Thoracic aorta (tissue), 2 donors: ENCODE results near the gene CCDC33. TPM values are rescaled to one million over a fixed set of nuclear protein-coding genes. Genes with fewer than 3 reads are reported as not detected.

Experiments used
- ATAC-seq: fragments of 150-250 bp; one replicate; pipeline ENCODE4 v1.8.0; 2017; ENCODE audit warnings: low read depth; ENCODE audit not compliant: insufficient number of reproducible peaks, low FRiP score
- DNase-seq: peaks from one replicate; pipeline ENCODE4 v3.0.0-alpha.2; 2020; ENCODE audit warnings: low spot score
- H3K27ac ChIP-seq, 2 donors: fragments of 200-600 bp; sonication (generic); 1 replicate in 1 of 2; 2 replicates in 1 of 2; pipeline ENCODE4 v1.5.1; 2016; ENCODE audit warnings: mild to moderate bottlenecking in 2 of 2, moderate library complexity in 2 of 2
- H3K27me3 ChIP-seq: fragments of 200-600 bp; sonication (generic); replicated peaks from 2 replicates; pipeline ENCODE4 v1.6.0; 2016; ENCODE audit warnings: mild to moderate bottlenecking; ENCODE audit not compliant: insufficient read depth
- H3K36me3 ChIP-seq: fragments of 200-600 bp; sonication (generic); one replicate; pipeline ENCODE4 v1.5.1; 2016
- H3K4me1 ChIP-seq, 2 donors: fragments of 200-600 bp; sonication (generic); 1 replicate in 1 of 2; 2 replicates in 1 of 2; pipeline versions ENCODE4 v1.5.1 to v1.6.0; 2016; ENCODE audit warnings: low read depth in 2 of 2, mild to moderate bottlenecking in 1 of 2; ENCODE audit not compliant: control insufficient read depth in 1 of 2
- H3K4me3 ChIP-seq: fragments of 200-600 bp; sonication (generic); 2 replicates; pipeline ENCODE4 v1.5.1; 2016; ENCODE audit warnings: mild to moderate bottlenecking
- H3K9me3 ChIP-seq: fragments of 200-600 bp; sonication (generic); 2 replicates; pipeline ENCODE4 v1.5.1; 2016
- total RNA-seq, 2 donors: library from RNA; depleted of rRNA; stranded (reverse); fragments of >200 nt; gene quantifications; one replicate each; pipeline versions ENCODE4 v1.1.0 to v1.2.3, GENCODE V29; 2016
- TF ChIP-seq, protein P1 (sequence below): fragments of 200-600 bp; sonication (generic); IDR thresholded peaks from one replicate; pipeline ENCODE4 v1.5.1; 2019; ENCODE audit warnings: antibody characterized with exemption

The CCDC33 gene
- total RNA-seq, 2 donors from 2014 or later, result not detected

DNA sequence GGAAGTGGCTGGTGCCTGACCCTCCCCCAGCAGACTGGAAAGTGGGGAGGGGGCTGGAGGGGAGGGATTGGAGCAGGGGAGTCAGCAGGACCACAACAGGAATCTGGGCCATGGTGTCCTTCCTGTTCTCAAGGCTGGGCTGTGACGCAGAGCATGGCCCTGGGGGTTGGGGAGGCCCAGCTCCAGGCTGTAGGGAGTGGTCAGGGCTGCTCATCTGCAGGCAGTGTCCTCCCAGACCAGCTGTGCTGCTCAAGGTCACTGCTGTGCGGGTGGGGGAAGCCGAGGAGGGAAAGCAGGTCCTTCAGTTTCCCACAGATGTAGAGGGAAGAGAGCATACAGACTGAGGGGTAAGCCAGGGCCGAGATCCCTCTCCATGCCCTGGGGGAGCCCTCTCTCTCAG lies 90.6 kb downstream of the CCDC33 start:
- Histone ChIP-seq H3K36me3 (no peaks in the 10 kb centered on the region), H3K4me1 (no peaks in the 10 kb centered on the region), H3K9me3 (no peaks in the 10 kb centered on the region), H3K27ac (no peak overlapping the region), H3K27me3 (no peaks in the 10 kb centered on the region), H3K4me3 (no peak overlapping the region)
- no peak for ATAC-seq
- no peak for DNase-seq
- TF ChIP-seq, protein P1, sequence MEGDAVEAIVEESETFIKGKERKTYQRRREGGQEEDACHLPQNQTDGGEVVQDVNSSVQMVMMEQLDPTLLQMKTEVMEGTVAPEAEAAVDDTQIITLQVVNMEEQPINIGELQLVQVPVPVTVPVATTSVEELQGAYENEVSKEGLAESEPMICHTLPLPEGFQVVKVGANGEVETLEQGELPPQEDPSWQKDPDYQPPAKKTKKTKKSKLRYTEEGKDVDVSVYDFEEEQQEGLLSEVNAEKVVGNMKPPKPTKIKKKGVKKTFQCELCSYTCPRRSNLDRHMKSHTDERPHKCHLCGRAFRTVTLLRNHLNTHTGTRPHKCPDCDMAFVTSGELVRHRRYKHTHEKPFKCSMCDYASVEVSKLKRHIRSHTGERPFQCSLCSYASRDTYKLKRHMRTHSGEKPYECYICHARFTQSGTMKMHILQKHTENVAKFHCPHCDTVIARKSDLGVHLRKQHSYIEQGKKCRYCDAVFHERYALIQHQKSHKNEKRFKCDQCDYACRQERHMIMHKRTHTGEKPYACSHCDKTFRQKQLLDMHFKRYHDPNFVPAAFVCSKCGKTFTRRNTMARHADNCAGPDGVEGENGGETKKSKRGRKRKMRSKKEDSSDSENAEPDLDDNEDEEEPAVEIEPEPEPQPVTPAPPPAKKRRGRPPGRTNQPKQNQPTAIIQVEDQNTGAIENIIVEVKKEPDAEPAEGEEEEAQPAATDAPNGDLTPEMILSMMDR, result no peak

- no peaks in the 10 kb centered on the region for H3K36me3 ChIP-seq
- H3K4me3 ChIP-seq, result no peak overlapping the region
- H3K9me3 ChIP-seq, result no peaks in the 10 kb centered on the region
- no peak for DNase-seq
- TF ChIP-seq, protein P1, result no peak
- H3K27me3 ChIP-seq, result no peaks in the 10 kb centered on the region
- H3K27ac ChIP-seq, result no peak overlapping the region
- no peaks in the 10 kb centered on the region for H3K4me1 ChIP-seq
- ATAC-seq, result no peak
Observed at GRCh38 chr15:74327756-74328155, 91.6 kb downstream of the CCDC33 start.

DNA sequence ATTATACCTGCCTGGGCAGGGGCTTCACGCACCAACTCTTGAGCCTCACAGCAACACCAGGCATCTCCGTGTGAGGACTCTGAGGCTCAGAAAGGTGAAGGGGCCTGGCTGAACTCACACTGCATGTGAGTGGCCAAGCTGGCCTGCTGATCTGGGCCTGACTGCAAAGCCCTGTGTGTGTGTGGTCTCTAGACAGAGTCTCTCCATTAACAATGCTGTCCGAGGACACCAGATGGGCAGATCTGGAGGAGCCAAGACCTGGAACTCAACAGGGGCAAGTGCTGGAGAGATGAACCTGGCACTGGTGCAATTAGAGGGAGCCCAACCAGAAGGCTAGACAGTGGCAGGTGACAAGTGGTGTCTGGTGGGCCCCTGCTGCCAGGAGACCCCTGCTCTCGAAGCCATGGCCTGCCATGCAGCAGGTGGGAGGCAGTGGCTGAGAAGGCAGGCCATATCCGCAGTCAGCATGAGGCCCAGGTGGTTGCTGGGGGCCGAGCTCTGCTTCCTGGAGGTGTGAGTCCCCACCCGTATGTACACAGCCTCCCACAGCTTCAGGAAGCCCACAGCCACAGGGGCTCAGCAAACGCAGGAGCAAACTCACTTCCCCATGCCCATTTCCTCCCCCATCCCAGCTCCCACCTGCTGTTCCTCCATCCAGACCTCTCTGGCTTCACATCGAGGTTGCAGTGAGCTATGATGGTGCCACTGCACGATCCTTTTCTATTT lies 92.4 kb downstream of the CCDC33 start:
- Histone ChIP-seq H3K4me1 (no peaks in the 10 kb centered on the region), H3K36me3 (no peaks in the 10 kb centered on the region), H3K27ac (no peak overlapping the region), H3K4me3 (no peak overlapping the region), H3K27me3 (no peaks in the 10 kb centered on the region), H3K9me3 (no peaks in the 10 kb centered on the region)
- TF ChIP-seq, protein P1, result no peak
- ATAC-seq (no peak), DNase-seq (no peak)

GRCh38 chr15:74330861-74331408 lies 94.8 kb downstream of the CCDC33 start:
- H3K4me3 ChIP-seq, result no peak overlapping the region
- TF ChIP-seq, protein P1, result no peak
- H3K9me3 ChIP-seq, result no peaks in the 10 kb centered on the region
- H3K4me1 ChIP-seq, result no peaks in the 10 kb centered on the region
- H3K27me3 ChIP-seq, result no peaks in the 10 kb centered on the region
- no peak for ATAC-seq
- no peak for DNase-seq
- H3K27ac ChIP-seq, result no peak overlapping the region
- no peaks in the 10 kb centered on the region for H3K36me3 ChIP-seq

GRCh38 chr15:74332011-74332410 lies 95.9 kb downstream of the CCDC33 start:
- H3K4me3 ChIP-seq, result no peak overlapping the region
- H3K27me3 ChIP-seq, result no peaks in the 10 kb centered on the region
- no peak overlapping the region for H3K27ac ChIP-seq
- no peaks in the 10 kb centered on the region for H3K4me1 ChIP-seq
- no peak for DNase-seq
- ATAC-seq, result no peak
- no peaks in the 10 kb centered on the region for H3K36me3 ChIP-seq
- H3K9me3 ChIP-seq, result no peaks in the 10 kb centered on the region
- TF ChIP-seq, protein P1, result no peak
